Measurements from ENCODE around the gene TLCD4.

TLCD4 gene

GRCh38 chr1:95122151-95122697 lies 5.1 kb downstream of the TLCD4 start:
- Histone ChIP-seq H3K36me3 (replicated peaks; ENCODE audit: insufficient read depth, low read length) (no peaks in the 10 kb centered on the region), H3K27ac (ENCODE audit: low read length) (no peak overlapping the region), H3F3A (ENCODE audit: insufficient read depth, low read length) (no peaks in the 10 kb centered on the region), H3K4me3 (ENCODE audit: low read length) (no peak overlapping the region), H4K20me1 (ENCODE audit: insufficient read depth, low read length) (no peaks in the 10 kb centered on the region), H3K9me3 (replicated peaks; ENCODE audit: insufficient read depth, low read length) (no peaks in the 10 kb centered on the region), H3K79me2 (ENCODE audit: low read length) (no peaks in the 10 kb centered on the region), H3K4me1 (ENCODE audit: low read length) (no peaks in the 10 kb centered on the region), H3K9me2 (replicated peaks; ENCODE audit: insufficient read depth, low read length) (no peaks in the 10 kb centered on the region), H3K27me3 (replicated peaks; ENCODE audit: insufficient read depth, low read length) (no peaks in the 10 kb centered on the region), H3K9ac (ENCODE audit: low read length) (no peak overlapping the region), H2AFZ (ENCODE audit: low read length) (no peak overlapping the region), H3K4me2 (ENCODE audit: low read depth, low read length) (no peak overlapping the region)
- no peak for DNase-seq
- TF ChIP-seq EZH2phosphoT487 (IDR thresholded peaks at IDR 0.05; ENCODE audit: low read length) (no peak), CTCF (IDR thresholded peaks at IDR 0.05; ENCODE audit: low read length) (no peak), EZH2 (optimal IDR thresholded peaks at IDR 0.05; ENCODE audit: low read depth, low read length) (no peak)

GRCh38 chr1:95124342-95124741 lies 7.2 kb downstream of the TLCD4 start:
- no peak overlapping the region for H3K4me2 ChIP-seq (ENCODE audit: low read depth, low read length)
- no peaks in the 10 kb centered on the region for H3K27me3 ChIP-seq (replicated peaks; ENCODE audit: insufficient read depth, low read length)
- no peaks in the 10 kb centered on the region for H3F3A ChIP-seq (ENCODE audit: insufficient read depth, low read length)
- DNase-seq, result no peak
- no peaks in the 10 kb centered on the region for H3K79me2 ChIP-seq (ENCODE audit: low read length)
- H3K9me2 ChIP-seq (replicated peaks; ENCODE audit: insufficient read depth, low read length), result no peaks in the 10 kb centered on the region
- H4K20me1 ChIP-seq (ENCODE audit: insufficient read depth, low read length), result no peaks in the 10 kb centered on the region
- H3K27ac ChIP-seq (ENCODE audit: low read length), result no peak overlapping the region
- H3K36me3 ChIP-seq (replicated peaks; ENCODE audit: insufficient read depth, low read length), result no peaks in the 10 kb centered on the region
- H3K9me3 ChIP-seq (replicated peaks; ENCODE audit: insufficient read depth, low read length), result no peaks in the 10 kb centered on the region
- no peaks in the 10 kb centered on the region for H3K4me1 ChIP-seq (ENCODE audit: low read length)
- H3K9ac ChIP-seq (ENCODE audit: low read length), result no peak overlapping the region
- no peak overlapping the region for H2AFZ ChIP-seq (ENCODE audit: low read length)
- TF ChIP-seq EZH2phosphoT487 (IDR thresholded peaks at IDR 0.05; ENCODE audit: low read length) (no peak), CTCF (IDR thresholded peaks at IDR 0.05; ENCODE audit: low read length) (no peak), EZH2 (optimal IDR thresholded peaks at IDR 0.05; ENCODE audit: low read depth, low read length) (no peak)
- no peak overlapping the region for H3K4me3 ChIP-seq (ENCODE audit: low read length)

GRCh38 chr1:95126366-95126765 lies 9.2 kb downstream of the TLCD4 start:
- Histone ChIP-seq H3K36me3 (replicated peaks; ENCODE audit: insufficient read depth, low read length) (no peaks in the 10 kb centered on the region), H3K4me2 (ENCODE audit: low read depth, low read length) (no peak overlapping the region), H3K4me3 (ENCODE audit: low read length) (no peak overlapping the region), H3K9ac (ENCODE audit: low read length) (no peak overlapping the region), H3K27me3 (replicated peaks; ENCODE audit: insufficient read depth, low read length) (no peaks in the 10 kb centered on the region), H3K4me1 (ENCODE audit: low read length) (no peaks in the 10 kb centered on the region), H3K79me2 (ENCODE audit: low read length) (no peaks in the 10 kb centered on the region), H3K9me3 (replicated peaks; ENCODE audit: insufficient read depth, low read length) (no peaks in the 10 kb centered on the region), H4K20me1 (ENCODE audit: insufficient read depth, low read length) (no peaks in the 10 kb centered on the region), H3K9me2 (replicated peaks; ENCODE audit: insufficient read depth, low read length) (no peaks in the 10 kb centered on the region), H3F3A (ENCODE audit: insufficient read depth, low read length) (no peaks in the 10 kb centered on the region), H3K27ac (ENCODE audit: low read length) (no peak overlapping the region), H2AFZ (ENCODE audit: low read length) (no peak overlapping the region)
- no peak for DNase-seq
- TF ChIP-seq CTCF (IDR thresholded peaks at IDR 0.05; ENCODE audit: low read length), result no peak
- no peak for TF ChIP-seq EZH2 (optimal IDR thresholded peaks at IDR 0.05; ENCODE audit: low read depth, low read length)
- no peak for TF ChIP-seq EZH2phosphoT487 (IDR thresholded peaks at IDR 0.05; ENCODE audit: low read length)
